HepG2 (cell line): Measurements from ENCODE around the gene NFS1. TPM values are rescaled to one million over a fixed set of nuclear protein-coding genes. Genes with fewer than 3 reads are reported as not detected.

Experiments
- ADNP ChIP-seq: sonication (generic); formaldehyde crosslinking; IDR thresholded peaks from 2 replicates; pipeline ENCODE4 v1.4.0; 2020; ENCODE audit warnings: missing genetic modification reagents
- ARID2 ChIP-seq: sonication (generic); formaldehyde crosslinking; IDR thresholded peaks from 2 replicates; pipeline ENCODE4 v1.8.1; 2022; ENCODE audit warnings: mild to moderate bottlenecking, missing genetic modification reagents, borderline replicate concordance
- ATRX ChIP-seq: sonication (generic); formaldehyde crosslinking; IDR thresholded peaks from 2 replicates; pipeline ENCODE4 v1.4.0; 2020; ENCODE audit warnings: missing genetic modification reagents, borderline replicate concordance
- CBX2 ChIP-seq, 2 experiments: fragments of 200-600 bp in 1 of 2; sonication (generic); formaldehyde crosslinking in 1 of 2; IDR thresholded peaks; 2 replicates each; pipeline versions ENCODE4 v1.7.0 to v1.8.1; 2018 to 2022; ENCODE audit warnings: low read depth in 2 of 2, low read length in 1 of 2, mild to moderate bottlenecking in 1 of 2, missing genetic modification reagents in 1 of 2
- FOXM1 ChIP-seq: sonication (generic); formaldehyde crosslinking; IDR thresholded peaks from 2 replicates; pipeline ENCODE4 v1.5.0; 2020; ENCODE audit warnings: missing genetic modification reagents
- HES4 ChIP-seq: sonication (generic); formaldehyde crosslinking; IDR thresholded peaks from 2 replicates; pipeline ENCODE4 v1.9.0; 2021; ENCODE audit warnings: mild to moderate bottlenecking, missing genetic modification reagents, borderline replicate concordance
- HOXA9 ChIP-seq: sonication (generic); formaldehyde crosslinking; IDR thresholded peaks from 2 replicates; pipeline ENCODE4 v1.8.1; 2022; ENCODE audit warnings: missing genetic modification reagents, mild to moderate bottlenecking, moderate library complexity, borderline replicate concordance
- NFATC3 ChIP-seq: sonication (generic); formaldehyde crosslinking; IDR thresholded peaks from 2 replicates; pipeline ENCODE4 v1.5.1; 2020; ENCODE audit warnings: mild to moderate bottlenecking, missing genetic modification reagents
- XRCC5 ChIP-seq: fragments of 200-400 bp; formaldehyde crosslinking; optimal IDR thresholded peaks from 2 replicates; pipeline ENCODE3; 2017; ENCODE audit warnings: mild to moderate bottlenecking, low read length
- ZNF260 ChIP-seq: sonication (generic); formaldehyde crosslinking; IDR thresholded peaks from 2 replicates; pipeline ENCODE4 v1.4.0; 2020; ENCODE audit warnings: missing genetic modification reagents, low read depth, mild to moderate bottlenecking, borderline replicate concordance
- ZNF33A ChIP-seq: sonication (generic); formaldehyde crosslinking; IDR thresholded peaks from 2 replicates; pipeline ENCODE4 v1.5.1; 2020; ENCODE audit warnings: missing genetic modification reagents, mild to moderate bottlenecking, moderate library complexity, borderline replicate concordance
- ZNF343 ChIP-seq: sonication (generic); formaldehyde crosslinking; IDR thresholded peaks from 2 replicates; pipeline ENCODE4 v1.4.0; 2020; ENCODE audit warnings: mild to moderate bottlenecking, missing genetic modification reagents
- ZNF430 ChIP-seq: sonication (generic); formaldehyde crosslinking; IDR thresholded peaks from 2 replicates; pipeline ENCODE4 v1.9.0; 2021; ENCODE audit warnings: mild to moderate bottlenecking, missing genetic modification reagents
- ZNF569 ChIP-seq: sonication (generic); formaldehyde crosslinking; IDR thresholded peaks from 2 replicates; pipeline ENCODE4 v1.5.0; 2020; ENCODE audit warnings: mild to moderate bottlenecking, missing genetic modification reagents, moderate library complexity, borderline replicate concordance
- ZNF652 ChIP-seq: IDR thresholded peaks from 2 replicates; pipeline ENCODE4 v1.6.1; 2016; ENCODE audit warnings: low read depth, borderline replicate concordance
- ZNF7 ChIP-seq: IDR thresholded peaks from 2 replicates; pipeline ENCODE4 v1.6.1; 2016; ENCODE audit warnings: missing biosample characterization, missing genetic modification reagents
- ZNF768 ChIP-seq: sonication (generic); formaldehyde crosslinking; IDR thresholded peaks from 2 replicates; pipeline ENCODE4 v1.4.0; 2020; ENCODE audit warnings: missing genetic modification reagents
- ZNF816 ChIP-seq: sonication (generic); formaldehyde crosslinking; IDR thresholded peaks from 2 replicates; pipeline ENCODE4 v1.8.0; 2022; ENCODE audit warnings: missing genetic modification reagents, mild to moderate bottlenecking, borderline replicate concordance
- ZZZ3 ChIP-seq: sonication (generic); formaldehyde crosslinking; IDR thresholded peaks from 2 replicates; pipeline ENCODE4 v1.4.0; 2020; ENCODE audit warnings: missing genetic modification reagents, mild to moderate bottlenecking, borderline replicate concordance
- polyA plus RNA-seq, 8 experiments: library from polyadenylated mRNA; depleted of rRNA in 3 of 8; stranded (reverse) in 7 of 8; unstranded in 1 of 8; fragments of >200 nt; fragmentation: Illumina TruSeq in 4 of 8; extraction: Trizol in 4 of 8; gene quantifications; 2 replicates each; pipeline versions ENCODE4 v1.2.1 to v1.2.3, GENCODE V29; 2011 to 2016; ENCODE audit warnings: low read depth in 4 of 8, missing spikeins in 1 of 8, mixed read lengths in 1 of 8; ENCODE audit not compliant: insufficient read depth in 1 of 8
- total RNA-seq, 5 experiments: library from RNA; depleted of rRNA; stranded (reverse); fragments of >200 nt; fragmentation: Illumina TruSeq; extraction: Trizol; gene quantifications; 2 replicates each; pipeline ENCODE4 v1.2.3, GENCODE V29; 2016; ENCODE audit warnings: low read depth in 1 of 5
- TF ChIP-seq, protein P1 (sequence below): sonication (generic); formaldehyde crosslinking; conservative IDR thresholded peaks from 2 replicates; pipeline ENCODE4 v1.4.0; 2020; ENCODE audit warnings: missing genetic modification reagents
- TF ChIP-seq, protein P2 (sequence below): sonication (generic); formaldehyde crosslinking; IDR thresholded peaks from 2 replicates; pipeline ENCODE4 v1.5.1; 2020; ENCODE audit warnings: missing genetic modification reagents, mild to moderate bottlenecking, borderline replicate concordance
- TF ChIP-seq, protein P3 (sequence below): sonication (generic); formaldehyde crosslinking; IDR thresholded peaks from 2 replicates; pipeline ENCODE4 v1.4.0; 2020; ENCODE audit warnings: missing genetic modification reagents
- TF ChIP-seq, protein P4 (sequence below): sonication (generic); formaldehyde crosslinking; IDR thresholded peaks from 2 replicates; pipeline ENCODE4 v1.8.0; 2022; ENCODE audit warnings: mild to moderate bottlenecking, missing genetic modification reagents, borderline replicate concordance

The NFS1 gene
- total and polyA plus RNA-seq, 2 of the 13 experiments (the other 11 are each of a cell fraction or from before 2014, with no cell fraction given): 65.9 to 88.1 TPM

DNA sequence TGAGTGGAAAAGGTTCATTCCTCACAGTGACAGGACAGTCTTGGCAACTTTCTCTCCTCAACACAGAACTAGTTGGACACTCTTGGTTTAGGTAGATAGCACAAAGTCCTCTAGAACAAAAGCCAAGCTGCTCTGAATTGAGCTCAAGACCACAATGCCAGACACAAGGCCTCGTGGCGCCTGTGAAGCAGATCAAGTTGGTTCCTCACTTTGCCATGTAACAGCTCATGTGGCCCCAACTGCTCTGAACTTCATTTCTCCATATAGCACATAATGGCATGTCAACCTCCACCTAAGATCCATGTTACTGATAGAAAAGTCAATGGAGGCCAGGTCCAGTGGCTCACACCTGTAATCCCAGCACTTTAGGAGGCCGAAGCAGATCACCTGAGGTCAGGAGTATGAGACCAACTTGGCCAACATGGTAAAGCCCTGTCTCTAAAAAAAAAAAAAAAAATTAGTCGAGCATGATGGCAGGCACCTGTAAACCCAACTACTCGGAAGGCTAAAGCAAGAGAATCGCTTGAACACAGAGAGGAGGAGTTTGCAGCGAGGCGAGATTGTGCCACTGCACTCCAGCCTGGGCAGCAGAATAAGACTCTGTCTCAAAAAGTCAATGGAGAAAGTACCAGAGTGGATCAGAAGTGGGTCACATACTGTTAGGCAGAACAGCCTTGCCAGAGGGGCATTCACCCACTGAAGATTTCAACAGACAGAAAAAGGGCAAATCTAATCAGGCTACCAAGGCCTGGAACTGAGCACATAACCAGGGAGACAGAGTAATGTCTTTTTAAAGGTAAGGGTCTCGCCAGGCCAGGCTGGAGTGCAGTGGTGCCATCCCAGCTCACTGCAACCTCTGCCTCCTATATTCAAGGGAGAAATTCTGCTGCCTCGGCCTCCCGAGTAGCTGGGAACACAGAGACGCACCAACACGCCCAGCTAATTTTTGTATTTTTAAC is 21.3 kb upstream of the NFS1 start (continued):
- TF ChIP-seq, protein P1, sequence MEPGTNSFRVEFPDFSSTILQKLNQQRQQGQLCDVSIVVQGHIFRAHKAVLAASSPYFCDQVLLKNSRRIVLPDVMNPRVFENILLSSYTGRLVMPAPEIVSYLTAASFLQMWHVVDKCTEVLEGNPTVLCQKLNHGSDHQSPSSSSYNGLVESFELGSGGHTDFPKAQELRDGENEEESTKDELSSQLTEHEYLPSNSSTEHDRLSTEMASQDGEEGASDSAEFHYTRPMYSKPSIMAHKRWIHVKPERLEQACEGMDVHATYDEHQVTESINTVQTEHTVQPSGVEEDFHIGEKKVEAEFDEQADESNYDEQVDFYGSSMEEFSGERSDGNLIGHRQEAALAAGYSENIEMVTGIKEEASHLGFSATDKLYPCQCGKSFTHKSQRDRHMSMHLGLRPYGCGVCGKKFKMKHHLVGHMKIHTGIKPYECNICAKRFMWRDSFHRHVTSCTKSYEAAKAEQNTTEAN: no peak
- TF ChIP-seq ZNF33A (CRISPR knock-in tag) (no peak), ZNF569 (CRISPR knock-in tag) (no peak), ZNF652 (no peak), ZNF7 (CRISPR knock-in tag) (no peak), XRCC5 (peak; percentile 38), ADNP (no peak), ZNF260 (no peak), ZZZ3 (CRISPR knock-in tag) (no peak), HOXA9 (no peak), ZNF343 (CRISPR knock-in tag) (peak; percentile 53; the same call in 1 of the 2 replicates), ZNF768 (CRISPR knock-in tag) (no peak), NFATC3 (CRISPR knock-in tag) (no peak), FOXM1 (no peak), HES4 (no peak), ARID2 (CRISPR knock-in tag) (peak; percentile 86; the same call in 1 of the 2 replicates), ZNF816 (CRISPR knock-in tag) (no peak), ZNF430 (CRISPR knock-in tag) (no peak), CBX2 (IDR thresholded peaks at IDR 0.05; ENCODE audit: low read depth, low read length) (no peak), CBX2 (CRISPR knock-in tag; IDR thresholded peaks at IDR 0.05; ENCODE audit: low read depth) (no peak), ATRX (no peak)
- TF ChIP-seq, protein P2, sequence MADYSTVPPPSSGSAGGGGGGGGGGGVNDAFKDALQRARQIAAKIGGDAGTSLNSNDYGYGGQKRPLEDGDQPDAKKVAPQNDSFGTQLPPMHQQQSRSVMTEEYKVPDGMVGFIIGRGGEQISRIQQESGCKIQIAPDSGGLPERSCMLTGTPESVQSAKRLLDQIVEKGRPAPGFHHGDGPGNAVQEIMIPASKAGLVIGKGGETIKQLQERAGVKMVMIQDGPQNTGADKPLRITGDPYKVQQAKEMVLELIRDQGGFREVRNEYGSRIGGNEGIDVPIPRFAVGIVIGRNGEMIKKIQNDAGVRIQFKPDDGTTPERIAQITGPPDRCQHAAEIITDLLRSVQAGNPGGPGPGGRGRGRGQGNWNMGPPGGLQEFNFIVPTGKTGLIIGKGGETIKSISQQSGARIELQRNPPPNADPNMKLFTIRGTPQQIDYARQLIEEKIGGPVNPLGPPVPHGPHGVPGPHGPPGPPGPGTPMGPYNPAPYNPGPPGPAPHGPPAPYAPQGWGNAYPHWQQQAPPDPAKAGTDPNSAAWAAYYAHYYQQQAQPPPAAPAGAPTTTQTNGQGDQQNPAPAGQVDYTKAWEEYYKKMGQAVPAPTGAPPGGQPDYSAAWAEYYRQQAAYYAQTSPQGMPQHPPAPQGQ: no peak
- TF ChIP-seq, protein P3, sequence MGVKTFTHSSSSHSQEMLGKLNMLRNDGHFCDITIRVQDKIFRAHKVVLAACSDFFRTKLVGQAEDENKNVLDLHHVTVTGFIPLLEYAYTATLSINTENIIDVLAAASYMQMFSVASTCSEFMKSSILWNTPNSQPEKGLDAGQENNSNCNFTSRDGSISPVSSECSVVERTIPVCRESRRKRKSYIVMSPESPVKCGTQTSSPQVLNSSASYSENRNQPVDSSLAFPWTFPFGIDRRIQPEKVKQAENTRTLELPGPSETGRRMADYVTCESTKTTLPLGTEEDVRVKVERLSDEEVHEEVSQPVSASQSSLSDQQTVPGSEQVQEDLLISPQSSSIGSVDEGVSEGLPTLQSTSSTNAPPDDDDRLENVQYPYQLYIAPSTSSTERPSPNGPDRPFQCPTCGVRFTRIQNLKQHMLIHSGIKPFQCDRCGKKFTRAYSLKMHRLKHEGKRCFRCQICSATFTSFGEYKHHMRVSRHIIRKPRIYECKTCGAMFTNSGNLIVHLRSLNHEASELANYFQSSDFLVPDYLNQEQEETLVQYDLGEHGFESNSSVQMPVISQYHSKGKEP (CRISPR knock-in tag): no peak
- TF ChIP-seq, protein P4, sequence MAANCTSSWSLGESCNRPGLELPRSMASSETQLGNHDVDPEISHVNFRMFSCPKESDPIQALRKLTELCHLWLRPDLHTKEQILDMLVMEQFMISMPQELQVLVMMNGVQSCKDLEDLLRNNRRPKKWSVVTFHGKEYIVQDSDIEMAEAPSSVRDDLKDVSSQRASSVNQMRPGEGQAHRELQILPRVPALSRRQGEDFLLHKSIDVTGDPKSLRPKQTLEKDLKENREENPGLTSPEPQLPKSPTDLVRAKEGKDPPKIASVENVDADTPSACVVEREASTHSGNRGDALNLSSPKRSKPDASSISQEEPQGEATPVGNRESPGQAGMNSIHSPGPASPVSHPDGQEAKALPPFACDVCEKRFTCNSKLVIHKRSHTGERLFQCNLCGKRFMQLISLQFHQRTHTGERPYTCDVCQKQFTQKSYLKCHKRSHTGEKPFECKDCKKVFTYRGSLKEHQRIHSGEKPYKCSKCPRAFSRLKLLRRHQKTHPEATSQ (CRISPR knock-in tag): no peak
